MM.1S (cell line): ENCODE results near the gene ACAA1.

ENCODE experiments used
- DNase-seq: peaks from one replicate; pipeline ENCODE4 v3.0.0-alpha.2; 2015
- H2AFZ ChIP-seq: fragments of 300-600 bp; sonication (generic); 2 replicates; pipeline ENCODE4 v1.6.0; 2016; ENCODE audit warnings: antibody characterized with exemption, low read length
- H3F3A ChIP-seq: fragments of 300-600 bp; sonication (generic); 2 replicates; pipeline ENCODE4 v1.6.1; 2016; ENCODE audit warnings: mild to moderate bottlenecking, antibody characterized with exemption, low read length, moderate library complexity, mixed read lengths; ENCODE audit not compliant: insufficient read depth
- H3K27ac ChIP-seq: fragments of 300-600 bp; sonication (generic); 2 replicates; pipeline ENCODE4 v1.5.1; 2016; ENCODE audit warnings: mild to moderate bottlenecking, low read length
- H3K27me3 ChIP-seq: fragments of 300-600 bp; sonication (generic); replicated peaks from 2 replicates; pipeline ENCODE4 v1.6.0; 2016; ENCODE audit warnings: low read length; ENCODE audit not compliant: insufficient read depth
- H3K36me3 ChIP-seq: fragments of 300-600 bp; sonication (generic); replicated peaks from 2 replicates; pipeline ENCODE4 v1.6.1; 2016; ENCODE audit warnings: mild to moderate bottlenecking, low read length, mixed read lengths; ENCODE audit not compliant: insufficient read depth
- H3K4me1 ChIP-seq: fragments of 300-600 bp; sonication (generic); 2 replicates; pipeline ENCODE4 v1.6.1; 2016; ENCODE audit warnings: low read length, mixed read lengths
- H3K4me2 ChIP-seq: fragments of 300-600 bp; sonication (generic); 2 replicates; pipeline ENCODE4 v1.6.0; 2016; ENCODE audit warnings: low read depth, low read length
- H3K4me3 ChIP-seq: fragments of 300-600 bp; sonication (generic); 2 replicates; pipeline ENCODE4 v1.5.1; 2016; ENCODE audit warnings: low read length, mixed read lengths
- H3K79me2 ChIP-seq: fragments of 300-600 bp; sonication (generic); 2 replicates; pipeline ENCODE4 v1.6.1; 2016; ENCODE audit warnings: mixed run types, low read length, mixed read lengths
- H3K9ac ChIP-seq: fragments of 300-600 bp; sonication (generic); 2 replicates; pipeline ENCODE4 v1.6.1; 2016; ENCODE audit warnings: low read length, mixed read lengths
- H3K9me2 ChIP-seq: fragments of 300-600 bp; sonication (generic); replicated peaks from 2 replicates; pipeline ENCODE4 v1.6.1; 2016; ENCODE audit warnings: mild to moderate bottlenecking, low read length, mixed read lengths; ENCODE audit not compliant: insufficient read depth
- H3K9me3 ChIP-seq: fragments of 300-600 bp; sonication (generic); replicated peaks from 2 replicates; pipeline ENCODE4 v1.6.1; 2016; ENCODE audit warnings: mild to moderate bottlenecking, low read length, mixed read lengths; ENCODE audit not compliant: insufficient read depth
- H4K20me1 ChIP-seq: fragments of 300-600 bp; sonication (generic); 2 replicates; pipeline ENCODE4 v1.6.1; 2016; ENCODE audit warnings: mild to moderate bottlenecking, low read length, moderate library complexity, mixed read lengths; ENCODE audit not compliant: insufficient read depth
- EZH2 ChIP-seq: fragments of 300-600 bp; sonication (generic); optimal IDR thresholded peaks from 2 replicates; pipeline ENCODE3; 2017; ENCODE audit warnings: low read depth, mild to moderate bottlenecking, antibody characterized with exemption, low read length, mixed read lengths
- EZH2phosphoT487 ChIP-seq: fragments of 300-600 bp; sonication (generic); IDR thresholded peaks from 2 replicates; pipeline ENCODE4 v1.6.1; 2018; ENCODE audit warnings: antibody characterized with exemption, low read length
- TF ChIP-seq, protein P1 (sequence below): fragments of 300-600 bp; sonication (generic); IDR thresholded peaks from 2 replicates; pipeline ENCODE4 v1.5.1; 2016; ENCODE audit warnings: antibody characterized with exemption, low read length, mixed read lengths

Gene ACAA1

GRCh38 chr3:38139191-38139590 is 2.3 kb upstream of the ACAA1 start:
- peaks cover 28% of the 10 kb centered on the region for H3K79me2 ChIP-seq
- peak overlapping the region; percentile 75 for H2AFZ ChIP-seq
- H3K4me3 ChIP-seq = peak overlapping the region; percentile 66
- no peaks in the 10 kb centered on the region for H3K9me3 ChIP-seq
- peak overlapping the region; percentile 51; the same call in 1 of the 2 replicates for H3K9ac ChIP-seq
- no peak overlapping the region for H3K27ac ChIP-seq
- H4K20me1 ChIP-seq = no peaks in the 10 kb centered on the region
- TF ChIP-seq, protein P1, sequence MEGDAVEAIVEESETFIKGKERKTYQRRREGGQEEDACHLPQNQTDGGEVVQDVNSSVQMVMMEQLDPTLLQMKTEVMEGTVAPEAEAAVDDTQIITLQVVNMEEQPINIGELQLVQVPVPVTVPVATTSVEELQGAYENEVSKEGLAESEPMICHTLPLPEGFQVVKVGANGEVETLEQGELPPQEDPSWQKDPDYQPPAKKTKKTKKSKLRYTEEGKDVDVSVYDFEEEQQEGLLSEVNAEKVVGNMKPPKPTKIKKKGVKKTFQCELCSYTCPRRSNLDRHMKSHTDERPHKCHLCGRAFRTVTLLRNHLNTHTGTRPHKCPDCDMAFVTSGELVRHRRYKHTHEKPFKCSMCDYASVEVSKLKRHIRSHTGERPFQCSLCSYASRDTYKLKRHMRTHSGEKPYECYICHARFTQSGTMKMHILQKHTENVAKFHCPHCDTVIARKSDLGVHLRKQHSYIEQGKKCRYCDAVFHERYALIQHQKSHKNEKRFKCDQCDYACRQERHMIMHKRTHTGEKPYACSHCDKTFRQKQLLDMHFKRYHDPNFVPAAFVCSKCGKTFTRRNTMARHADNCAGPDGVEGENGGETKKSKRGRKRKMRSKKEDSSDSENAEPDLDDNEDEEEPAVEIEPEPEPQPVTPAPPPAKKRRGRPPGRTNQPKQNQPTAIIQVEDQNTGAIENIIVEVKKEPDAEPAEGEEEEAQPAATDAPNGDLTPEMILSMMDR = no peak
- TF ChIP-seq EZH2 = no peak
- no peak for TF ChIP-seq EZH2phosphoT487
- no peak for DNase-seq
- H3F3A ChIP-seq = no peaks in the 10 kb centered on the region
- H3K9me2 ChIP-seq = no peaks in the 10 kb centered on the region
- H3K4me2 ChIP-seq = peak overlapping the region; percentile 96
- H3K36me3 ChIP-seq = no peaks in the 10 kb centered on the region
- peaks cover 6% of the 10 kb centered on the region; the same call in 1 of the 2 replicates for H3K4me1 ChIP-seq
- no peaks in the 10 kb centered on the region for H3K27me3 ChIP-seq

GRCh38 chr3:38138349-38139190 is 1.6 kb upstream of the ACAA1 start, which contains the start of gene MYD88:
TSS of gene MYD88 (plus strand) at chr3:38138661. CDS start at chr3:38138701, 40 bp downstream.
- peaks cover 6% of the 10 kb centered on the region; the same call in 1 of the 2 replicates for H3K4me1 ChIP-seq
- H3K9me2 ChIP-seq = no peaks in the 10 kb centered on the region
- H3F3A ChIP-seq = no peaks in the 10 kb centered on the region
- H3K79me2 ChIP-seq = peaks cover 28% of the 10 kb centered on the region
- peak within 1 kb of the TSS; percentile 96 for H3K4me2 ChIP-seq
- no peaks in the 10 kb centered on the region for H3K27me3 ChIP-seq
- H3K4me3 ChIP-seq = peak within 1 kb of the TSS; percentile 66
- H2AFZ ChIP-seq = peak within 1 kb of the TSS; percentile 75
- no peaks in the 10 kb centered on the region for H3K9me3 ChIP-seq
- H3K27ac ChIP-seq = peak within 1 kb of the TSS; percentile 12; the same call in 1 of the 2 replicates
- TF ChIP-seq EZH2 (no peak), EZH2phosphoT487 (no peak)
- TF ChIP-seq, protein P1 = no peak; the same call in 1 of the 2 replicates
- H3K36me3 ChIP-seq = no peaks in the 10 kb centered on the region
- peak; percentile 81 for DNase-seq
- peak within 1 kb of the TSS; percentile 51; the same call in 1 of the 2 replicates for H3K9ac ChIP-seq
- H4K20me1 ChIP-seq = no peaks in the 10 kb centered on the region

DNA sequence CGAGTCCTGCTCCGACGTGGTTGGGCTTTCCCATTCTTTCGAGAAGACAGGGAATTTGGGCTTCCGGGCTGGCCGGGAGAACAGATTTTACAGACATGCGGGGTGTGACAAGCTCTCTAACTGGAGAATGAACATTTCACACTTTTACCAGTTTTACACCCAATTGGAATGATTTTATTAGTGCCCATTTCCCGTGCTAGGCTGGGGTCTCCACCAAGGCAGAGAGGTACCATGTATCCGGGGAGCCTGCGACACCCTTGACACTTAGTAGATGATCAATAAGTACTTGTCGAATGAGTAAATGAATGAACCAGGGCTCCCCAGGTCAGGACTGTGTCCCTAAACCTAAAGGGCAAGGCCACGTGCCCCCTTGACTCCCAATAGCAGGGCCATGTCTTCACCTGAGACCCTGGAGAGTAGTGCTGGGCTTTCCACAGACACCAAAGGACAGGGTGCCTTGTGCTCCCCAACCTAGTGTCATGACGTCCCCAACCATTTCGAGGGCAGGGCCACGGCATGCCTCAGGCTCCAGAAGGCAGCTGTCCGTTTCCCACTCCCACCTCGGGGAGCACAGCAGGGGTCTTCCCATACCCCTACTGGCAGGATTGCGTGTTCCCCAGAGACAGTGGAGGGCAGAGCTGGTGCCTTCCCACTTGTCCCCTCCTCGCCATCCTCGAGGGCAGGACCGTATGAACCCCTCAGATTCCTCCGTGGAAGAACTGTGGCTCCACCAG is 855 bp upstream of the ACAA1 start:
- Histone ChIP-seq H3K9me3 (no peaks in the 10 kb centered on the region), H3K4me1 (peaks cover 6% of the 10 kb centered on the region; the same call in 1 of the 2 replicates), H3K9me2 (no peaks in the 10 kb centered on the region), H4K20me1 (no peaks in the 10 kb centered on the region), H3K4me2 (peak overlapping the region; percentile 96), H3K36me3 (no peaks in the 10 kb centered on the region), H3K4me3 (peak overlapping the region; percentile 66), H3K27me3 (no peaks in the 10 kb centered on the region), H3K27ac (peak overlapping the region; percentile 12; the same call in 1 of the 2 replicates), H2AFZ (peak overlapping the region; percentile 75), H3K79me2 (peaks cover 28% of the 10 kb centered on the region), H3K9ac (peak overlapping the region; percentile 51; the same call in 1 of the 2 replicates), H3F3A (no peaks in the 10 kb centered on the region)
- TF ChIP-seq EZH2 = no peak
- TF ChIP-seq EZH2phosphoT487 = no peak
- TF ChIP-seq, protein P1 = no peak
- DNase-seq = peak; percentile 20
